NCI-H2107 (cell line): ENCODE measurements around the gene DOK3.
"Not testable (repeated sequence)": the region's sequence is repeated elsewhere in the genome, so short reads cannot be mapped to it uniquely, and the experiment has no call there.

ENCODE experiments used
- DNase-seq: peaks from one replicate; lab custom pipeline; 2025; lab: John Stamatoyannopoulos, UW

DOK3 gene

DNA sequence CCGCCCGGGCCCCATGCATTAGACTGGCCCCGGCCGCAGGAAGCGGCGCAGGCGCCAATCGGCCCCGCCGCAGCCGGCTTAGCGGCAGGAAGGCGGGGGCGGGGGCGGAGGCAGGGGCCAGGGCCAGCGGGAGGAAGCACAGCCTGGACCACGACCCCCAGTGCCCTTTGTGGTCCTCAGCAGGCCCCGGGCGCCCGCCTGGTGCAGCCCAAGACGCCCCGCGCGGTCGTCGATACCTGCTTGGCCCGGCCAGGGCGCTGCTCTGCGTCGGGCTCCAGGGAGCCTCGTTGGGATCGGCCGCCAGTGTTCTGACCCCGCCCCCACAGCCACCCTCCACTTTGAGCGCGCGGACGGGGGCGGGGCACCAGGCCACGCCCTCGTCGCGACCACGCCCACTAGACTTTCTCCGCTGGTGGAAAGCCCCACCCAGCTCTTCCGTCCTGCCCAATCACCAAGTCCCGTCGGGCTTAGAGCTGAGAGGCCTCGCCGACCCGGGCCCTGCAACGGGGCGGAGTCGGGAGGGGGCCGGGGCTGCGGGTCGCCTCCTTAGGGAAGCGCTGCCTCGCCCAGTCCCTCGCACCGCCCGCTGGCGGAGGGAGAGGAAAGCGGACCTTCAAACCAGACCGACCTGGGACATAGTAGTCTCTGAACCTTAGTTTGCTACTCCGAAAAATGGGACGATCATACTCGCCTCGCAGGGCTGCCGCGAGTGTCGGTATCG is 12.2 kb downstream of the DOK3 start, which contains the start of gene PDLIM7:
Gene PDLIM7 (minus strand): TSS at position 313 of the 721 bp plus-strand sequence. CDS start 1,092 bp downstream, outside the sequence.
- peak; percentile 85 for DNase-seq

DNA sequence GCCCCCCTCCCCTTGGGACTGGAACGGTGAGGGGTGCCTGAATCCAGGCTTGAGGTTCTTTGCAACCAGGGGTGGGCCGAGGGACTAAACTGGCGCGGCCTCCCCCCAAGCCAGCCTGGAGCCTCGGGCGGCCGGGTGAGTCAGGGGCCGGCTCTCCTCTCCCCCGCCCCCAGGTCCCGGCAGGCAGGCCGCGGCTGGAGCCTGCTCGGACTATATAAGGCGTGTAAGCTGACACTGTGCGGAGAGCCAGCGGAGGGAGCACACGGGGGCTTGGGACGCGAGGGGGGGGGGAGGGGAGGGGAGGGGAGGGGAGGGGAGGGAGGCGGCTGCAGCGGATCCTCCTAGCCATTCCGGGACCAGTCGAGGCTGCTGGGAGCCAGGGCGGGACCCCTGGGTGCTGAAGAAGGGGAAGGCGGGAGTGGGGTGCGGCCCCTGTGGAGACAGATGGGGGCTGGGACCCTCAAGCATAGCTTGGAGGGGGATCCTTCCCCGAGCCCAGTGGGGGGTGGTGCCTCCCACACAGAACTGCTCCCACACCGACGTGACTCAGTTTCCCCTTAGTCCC is 12.8 kb downstream of the DOK3 start:
- peak; percentile 21 for DNase-seq

DNA sequence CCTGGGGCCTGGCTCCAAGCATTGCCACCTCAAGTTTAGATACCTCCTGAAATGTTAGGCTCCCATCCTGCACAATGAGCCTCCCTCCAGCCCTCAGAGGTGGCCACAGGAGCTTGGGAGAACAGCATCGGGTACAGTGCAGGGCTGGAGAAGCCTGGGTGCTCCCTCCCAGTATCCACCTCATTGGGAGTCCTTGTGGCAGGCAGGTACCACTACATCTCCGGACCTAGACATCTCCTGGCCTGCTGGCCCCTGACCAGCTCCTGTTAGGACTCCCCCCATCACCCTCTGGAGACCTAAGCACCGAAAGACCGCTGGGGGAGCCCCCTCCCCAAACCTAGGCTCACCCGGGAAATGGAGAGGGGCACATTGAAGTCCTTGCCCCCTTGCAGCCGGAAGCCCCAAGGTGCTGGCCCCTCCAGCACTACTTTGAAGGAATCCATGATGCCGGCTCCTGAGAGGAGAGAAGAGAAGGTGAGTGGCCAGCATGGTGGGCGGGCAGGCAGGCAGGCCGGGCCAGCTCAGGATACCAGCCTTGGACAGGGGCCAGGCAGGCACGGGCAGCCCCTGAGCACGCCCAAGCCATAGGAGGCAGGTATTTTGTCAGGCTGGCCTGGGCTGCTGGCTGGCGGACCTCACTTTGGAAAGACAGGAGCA is 13.4 kb downstream of the DOK3 start:
- no peak for DNase-seq

DNA sequence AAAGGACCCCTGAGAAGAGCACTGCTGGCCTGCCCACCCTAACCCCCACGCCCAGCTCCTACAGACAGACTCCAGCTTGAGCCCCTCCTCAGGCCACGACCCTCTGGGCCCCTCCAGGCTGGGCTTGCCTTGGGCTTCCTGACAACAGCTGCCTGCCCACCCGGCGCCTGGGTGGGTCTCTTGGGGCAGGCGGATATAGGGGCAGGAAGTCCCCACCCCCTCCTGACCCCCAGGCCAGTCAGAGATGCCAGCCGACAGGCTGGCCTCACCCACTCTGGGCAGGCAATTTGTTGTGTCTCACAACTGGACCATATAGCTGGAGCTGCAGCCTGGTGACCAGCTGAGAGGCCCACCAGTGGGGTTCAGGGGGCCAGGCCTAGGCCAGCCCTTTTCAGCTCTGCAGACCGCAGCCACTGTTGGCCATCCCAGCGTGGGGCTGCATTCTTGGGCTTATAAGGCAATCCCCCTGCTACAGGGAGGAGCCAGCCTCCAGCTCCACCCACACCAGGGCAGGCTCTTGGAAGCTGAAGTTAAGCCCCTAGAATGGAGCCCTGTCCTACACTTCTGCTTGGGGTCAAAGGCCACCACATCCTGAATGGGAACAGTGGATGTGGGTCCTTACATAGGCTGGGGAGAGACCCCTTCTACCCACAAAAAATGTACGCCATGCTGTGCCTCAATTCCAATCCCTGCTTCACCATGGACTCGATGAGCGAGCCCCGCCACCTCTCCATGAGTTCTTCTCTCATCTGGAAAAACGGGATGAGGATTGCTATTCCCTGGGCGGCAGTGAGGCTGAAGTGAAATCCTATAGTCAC is 14.2 kb downstream of the DOK3 start:
- DNase-seq, result no peak

DNA sequence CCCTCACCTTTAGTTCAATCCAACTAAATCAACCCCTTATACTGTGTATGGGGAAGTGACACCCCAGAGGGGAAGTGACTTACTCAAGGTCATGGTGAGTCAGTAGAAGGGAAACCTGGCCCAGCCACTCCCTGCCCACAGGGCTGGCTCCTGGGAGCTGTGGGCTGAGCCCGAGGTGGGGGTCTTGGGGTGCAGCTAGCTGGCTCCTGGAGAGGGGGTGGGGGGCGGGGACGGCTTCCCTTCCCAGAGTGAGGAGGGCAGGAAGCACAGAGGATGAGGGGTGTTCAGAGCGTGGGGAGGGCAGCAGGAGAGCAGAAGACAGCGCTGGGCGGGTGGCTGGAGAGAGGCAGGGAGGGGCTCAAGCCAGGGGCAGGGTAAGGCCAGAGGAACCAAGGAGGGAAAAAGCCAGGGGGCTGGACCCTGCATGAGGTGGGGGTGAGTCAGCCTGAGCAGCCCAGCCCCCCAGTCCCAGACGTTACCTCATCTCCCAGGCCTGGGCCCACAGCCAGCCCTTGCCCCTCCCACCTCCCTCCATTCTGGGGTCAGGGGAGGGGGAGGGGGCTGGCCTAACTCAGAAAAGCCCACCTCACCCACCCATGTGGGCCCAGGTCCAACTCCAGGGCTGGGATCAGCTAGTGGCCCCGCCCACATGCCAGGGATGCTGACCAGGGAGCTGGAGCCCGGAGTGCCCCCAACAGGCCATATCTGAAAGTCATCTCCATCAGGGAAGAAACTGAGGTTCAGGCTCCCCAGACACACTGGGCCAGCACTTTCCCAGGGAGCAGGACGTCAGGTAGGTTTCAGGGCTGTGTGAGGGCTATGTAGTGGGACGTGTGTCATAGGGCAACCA is 15.1 kb downstream of the DOK3 start:
- no peak for DNase-seq

DNA sequence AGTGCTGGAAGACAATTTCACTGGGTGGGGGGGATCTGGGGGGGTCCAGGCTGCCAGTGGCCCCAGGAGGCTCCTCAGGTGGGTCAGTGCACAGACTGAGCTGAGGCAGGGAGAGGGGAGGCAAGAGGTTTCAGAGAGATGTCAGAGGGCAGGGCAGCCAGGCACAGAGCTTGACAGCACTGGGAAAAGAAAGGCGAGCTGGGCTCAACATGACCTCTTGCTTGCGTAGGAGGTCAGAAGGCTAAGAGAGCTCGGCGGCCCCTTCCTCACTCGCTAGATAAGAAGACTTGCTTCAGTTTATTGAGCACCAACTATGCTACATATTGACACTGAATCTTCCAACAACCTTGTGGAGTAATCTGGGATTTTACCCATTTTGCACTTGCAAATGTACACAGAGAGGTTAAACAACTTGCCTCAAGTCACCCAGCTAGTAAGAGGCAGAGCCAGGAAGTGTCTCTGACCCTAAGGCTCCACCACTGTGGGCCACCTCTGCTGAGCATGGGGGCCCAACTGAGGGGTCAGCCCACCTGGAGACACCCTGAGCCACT is 15.8 kb downstream of the DOK3 start:
- no peak for DNase-seq

DNA sequence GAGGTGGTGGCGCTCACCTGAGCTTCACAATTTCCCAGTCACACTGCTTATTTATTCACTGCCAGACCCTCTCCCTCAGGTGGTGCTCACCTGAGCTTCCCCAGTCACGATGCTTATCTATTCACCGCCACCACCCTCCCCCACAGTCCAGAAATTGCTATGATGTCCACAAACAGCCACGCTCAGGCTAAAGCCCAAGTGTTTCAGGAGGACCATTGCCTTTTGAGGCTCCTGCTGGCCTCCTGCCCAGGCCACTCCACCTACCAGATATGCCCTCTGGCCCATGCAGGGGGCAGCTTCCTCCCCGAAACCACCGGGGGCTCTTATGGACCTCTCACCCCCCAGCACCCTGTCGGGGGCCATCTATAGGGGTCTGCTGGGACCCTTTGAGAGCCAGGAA is 16.8 kb downstream of the DOK3 start:
- DNase-seq, result no peak

DNA sequence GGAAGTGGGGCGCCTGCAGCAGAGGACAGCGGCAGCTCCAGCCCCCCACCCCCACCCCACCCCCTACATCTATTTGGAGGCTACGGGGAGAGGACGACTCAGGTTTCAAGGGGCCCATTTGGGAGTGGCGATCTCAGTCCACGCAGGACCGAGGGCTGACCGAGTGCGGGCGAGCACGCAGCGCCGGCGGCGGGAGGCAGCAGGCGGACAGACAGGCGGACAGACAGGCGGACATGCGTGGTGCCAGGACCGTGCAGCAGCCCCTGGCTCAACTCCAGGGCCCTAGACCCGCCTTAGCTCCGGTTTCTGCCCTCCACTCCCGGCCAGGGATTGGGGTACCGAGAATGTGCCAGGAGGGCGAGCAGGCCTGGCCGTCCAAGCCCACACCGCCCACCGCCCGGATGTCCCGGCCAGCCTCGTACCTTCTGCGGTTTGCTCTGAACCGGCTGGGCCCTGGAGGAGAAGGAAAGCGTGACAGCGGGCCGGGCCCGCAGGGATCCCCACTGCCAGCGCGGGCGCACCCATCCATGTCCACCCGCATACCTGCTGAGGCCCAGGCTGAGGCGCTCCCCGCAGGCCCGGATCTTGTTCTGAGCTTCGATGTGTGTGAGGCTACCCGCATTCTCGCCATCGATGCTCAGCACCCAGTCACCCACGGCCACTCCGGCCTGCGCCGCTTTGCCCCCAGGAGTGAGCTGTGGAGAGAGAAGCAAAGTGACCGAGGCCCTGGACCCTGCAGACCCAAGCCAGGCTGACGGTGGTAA is 17.5 kb downstream of the DOK3 start:
- no peak for DNase-seq

DNA sequence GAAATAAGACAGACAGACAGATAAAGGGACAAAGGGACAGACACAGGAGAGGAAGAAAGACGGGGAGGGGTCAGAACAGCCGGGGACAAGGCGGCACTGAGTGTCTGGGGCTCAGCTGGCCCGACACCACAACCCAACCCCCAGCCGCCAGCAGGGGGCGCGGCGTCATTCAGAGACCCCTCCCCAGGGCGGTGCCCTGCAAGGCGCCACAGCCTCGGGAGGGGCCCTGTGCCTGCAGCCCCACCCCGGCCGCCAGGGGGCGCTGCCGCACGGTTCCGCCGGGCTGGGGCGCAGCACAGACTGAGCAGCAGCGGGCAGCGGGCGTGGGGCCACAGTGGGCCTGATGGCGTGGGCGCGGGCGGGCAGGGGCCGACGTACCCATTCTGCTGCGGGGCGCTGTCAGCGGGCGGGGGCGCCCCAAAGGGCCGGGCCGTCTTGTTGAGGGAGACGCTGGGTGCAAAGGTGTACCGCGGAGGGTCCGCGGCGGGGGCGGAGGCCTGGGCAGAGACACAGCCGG is 18.1 kb downstream of the DOK3 start:
- DNase-seq, result no peak

DNA sequence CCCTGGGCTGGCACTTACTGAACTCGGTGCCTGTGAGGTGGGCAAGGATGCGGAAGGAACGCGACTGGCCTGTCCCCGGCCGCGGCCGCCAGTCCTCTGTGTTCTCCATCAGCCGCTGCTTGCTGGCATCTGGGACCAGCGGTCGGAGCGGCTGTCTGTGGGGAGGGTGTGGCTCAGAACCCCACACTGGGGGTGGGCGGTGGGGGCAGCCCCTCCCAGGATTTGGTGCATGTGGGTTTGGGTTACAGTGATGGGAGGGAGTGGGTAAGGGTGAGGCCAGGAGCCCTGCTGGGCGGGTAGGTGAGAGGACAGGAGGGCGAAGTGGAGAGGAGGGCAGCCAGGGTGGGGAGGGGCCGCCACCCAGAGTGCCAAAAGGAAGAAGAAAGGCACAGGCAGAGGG is 18.6 kb downstream of the DOK3 start:
- no peak for DNase-seq

DNA sequence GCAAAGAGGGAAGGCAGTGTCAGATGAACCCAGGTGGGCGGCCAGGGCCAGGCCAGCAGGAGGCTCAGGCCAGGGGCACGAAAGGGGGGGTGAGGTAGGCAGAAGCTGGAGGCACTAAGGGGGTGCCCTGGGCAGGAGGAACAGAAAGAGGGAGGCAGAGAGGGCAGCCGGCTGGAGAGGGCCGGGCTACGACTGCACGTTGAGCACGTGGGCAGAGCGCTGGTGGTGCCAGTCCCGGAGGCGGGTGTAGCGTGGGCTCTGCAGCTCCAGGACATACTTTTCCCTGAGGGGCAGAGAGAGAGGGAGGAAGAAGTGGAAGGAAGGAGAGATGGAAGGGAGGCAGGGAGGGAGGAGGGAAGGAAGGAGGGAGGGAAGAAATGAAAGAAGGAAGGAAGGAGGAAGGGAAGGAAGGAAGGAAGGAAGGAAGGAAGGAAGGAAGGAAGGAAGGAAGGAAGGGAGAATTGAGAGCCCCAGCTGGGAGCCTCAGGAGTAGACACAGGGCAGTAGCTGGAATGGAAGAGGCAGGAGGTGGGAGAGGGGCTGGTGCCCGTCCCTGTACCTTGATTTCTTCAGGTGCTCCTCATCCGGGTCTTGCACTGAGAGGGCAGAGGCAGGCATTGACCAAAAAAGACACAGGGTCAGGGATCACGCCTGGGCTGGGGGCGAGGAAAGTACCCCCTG is 19.2 kb downstream of the DOK3 start:
- DNase-seq, result no peak

DNA sequence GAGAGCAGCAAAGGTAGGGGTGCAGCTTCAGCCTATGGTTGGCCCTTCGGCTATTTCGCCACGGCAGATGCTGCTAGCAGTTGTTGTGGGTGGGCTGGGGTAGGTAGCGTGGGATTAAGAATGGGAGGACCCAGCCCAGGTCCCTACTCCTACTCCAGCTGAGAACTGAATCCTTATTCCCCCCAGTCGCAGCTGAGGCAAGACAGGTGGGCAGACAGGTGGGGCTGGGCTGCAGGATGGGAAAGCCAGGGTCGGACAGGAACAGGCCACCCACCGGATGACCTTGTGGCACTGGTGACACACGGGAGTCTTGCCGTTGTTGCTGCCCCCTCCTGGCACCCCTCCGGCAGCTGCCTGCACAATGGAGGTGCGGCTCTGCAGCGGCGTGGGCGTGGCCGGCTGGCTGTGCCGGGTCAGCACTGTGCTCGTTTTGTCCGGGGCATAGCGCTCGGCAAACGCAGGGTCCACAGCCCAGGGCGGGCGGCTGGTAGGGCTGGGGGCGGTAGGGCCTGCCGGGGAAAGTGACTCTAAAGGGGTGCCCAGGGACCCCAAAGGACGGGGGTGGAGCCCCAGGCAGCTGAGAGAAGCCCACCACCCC is 20.4 kb downstream of the DOK3 start:
- DNase-seq, result no peak

DNA sequence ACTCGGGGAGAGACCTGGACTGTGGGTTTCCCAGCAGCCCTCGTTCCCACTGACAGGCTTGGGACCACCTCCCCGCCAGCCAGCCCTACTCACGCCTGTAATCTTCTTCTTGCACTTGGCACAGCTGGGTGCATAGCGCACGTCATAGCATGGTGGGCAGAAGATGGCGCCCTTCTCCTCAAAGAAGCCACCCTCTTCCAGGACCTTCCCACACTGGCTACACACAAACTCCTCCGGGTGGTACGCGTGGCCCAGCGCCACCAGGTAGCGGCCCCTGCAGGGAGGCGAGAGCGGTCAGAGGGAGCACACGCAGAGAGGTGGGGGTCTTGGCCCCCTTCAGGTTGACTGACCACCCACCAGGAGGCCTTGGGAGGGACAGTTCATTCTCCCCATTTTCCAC is 21.7 kb downstream of the DOK3 start:
- DNase-seq, result no peak

DNA sequence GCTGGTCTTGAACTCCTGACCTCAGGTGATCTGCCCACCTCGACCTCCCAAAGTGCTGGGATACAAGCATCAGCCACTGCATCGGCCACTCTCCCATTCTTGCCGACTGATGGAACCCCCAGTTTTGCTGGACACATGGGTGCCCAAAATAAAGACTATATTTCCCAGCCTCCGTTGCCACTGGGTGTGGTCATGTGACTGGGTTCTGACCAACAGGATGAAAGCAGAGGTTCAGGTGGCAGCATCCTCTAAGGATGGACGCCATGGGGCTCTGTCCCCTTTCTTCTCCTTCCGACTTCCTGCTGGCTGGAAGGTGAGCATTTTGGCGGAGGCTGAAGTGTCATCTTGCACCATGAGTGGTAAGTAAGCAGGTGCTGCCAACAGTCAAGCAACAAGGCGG is 22.5 kb downstream of the DOK3 start:
- DNase-seq, result no peak

DNA sequence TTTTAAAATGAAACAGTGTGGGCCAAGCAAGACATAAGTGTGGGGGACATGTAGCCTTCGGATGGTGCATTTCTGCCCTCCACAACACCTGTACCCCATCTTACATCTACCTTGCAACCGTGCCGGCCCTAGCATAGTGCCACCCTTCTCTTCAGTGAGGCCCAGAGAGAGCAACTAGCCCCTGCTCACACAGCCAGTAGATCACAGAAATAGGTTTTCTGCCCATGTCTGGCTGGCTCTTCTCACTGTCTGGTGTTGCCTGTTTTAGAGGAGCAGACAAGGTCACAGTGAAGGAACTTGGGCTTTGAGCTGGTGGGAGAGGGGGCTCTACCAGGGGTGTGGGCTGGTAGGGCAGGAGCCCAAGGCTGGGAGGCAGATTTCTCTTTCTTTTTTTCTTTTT is 23.4 kb downstream of the DOK3 start:
- DNase-seq, result no peak

DNA sequence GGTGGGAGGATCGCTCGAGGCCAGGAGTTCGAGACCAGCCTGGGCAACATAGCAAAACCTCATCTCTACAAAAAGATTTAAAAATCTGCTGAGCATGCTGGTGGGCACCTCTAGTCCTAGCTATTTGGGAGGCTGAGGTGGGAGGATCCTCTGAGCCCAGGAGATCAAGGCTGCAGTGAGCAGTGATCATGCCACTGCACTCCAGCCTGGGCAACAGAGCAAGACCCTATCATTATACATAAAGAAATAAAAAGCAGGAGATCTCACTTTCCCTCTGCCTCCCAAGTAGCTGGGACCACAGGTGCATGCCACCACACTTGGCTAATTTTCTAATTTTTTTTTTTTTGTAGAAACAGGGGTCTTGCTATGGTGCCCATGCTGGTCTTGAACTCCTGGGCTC is 23.9 kb downstream of the DOK3 start:
- not testable (repeated sequence) for DNase-seq

DNA sequence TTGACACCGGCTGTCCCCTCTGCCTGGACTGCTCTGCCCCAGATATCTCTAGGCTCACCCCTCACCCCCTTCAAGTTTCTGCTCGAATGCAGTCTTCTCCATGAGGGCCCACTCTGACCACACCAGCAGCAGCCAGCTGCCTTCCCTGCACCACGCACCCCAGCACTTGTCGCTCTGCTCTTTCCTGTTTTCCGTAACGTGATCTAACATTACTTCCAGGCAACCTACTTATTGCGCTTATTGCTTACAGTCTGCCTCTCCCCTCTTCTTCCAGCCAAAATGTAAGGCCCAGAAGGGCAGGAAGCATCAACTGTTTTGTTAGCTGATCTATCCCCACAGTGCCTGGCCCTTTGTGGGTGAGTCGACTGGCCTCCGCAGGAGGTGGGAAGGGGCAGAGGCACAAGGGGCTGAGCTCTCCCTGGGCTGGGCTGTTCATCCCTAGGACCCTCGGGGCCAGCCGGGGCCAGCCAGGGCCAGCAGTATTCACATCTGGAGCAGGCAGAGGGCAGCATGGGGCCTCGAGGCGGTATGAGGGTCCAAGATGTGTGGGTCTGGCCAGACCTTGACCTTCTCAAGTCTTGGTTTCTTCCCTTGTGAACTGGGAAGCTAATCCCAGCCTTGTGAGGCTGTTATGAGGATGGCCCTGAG is 24.6 kb downstream of the DOK3 start:
- no peak for DNase-seq

DNA sequence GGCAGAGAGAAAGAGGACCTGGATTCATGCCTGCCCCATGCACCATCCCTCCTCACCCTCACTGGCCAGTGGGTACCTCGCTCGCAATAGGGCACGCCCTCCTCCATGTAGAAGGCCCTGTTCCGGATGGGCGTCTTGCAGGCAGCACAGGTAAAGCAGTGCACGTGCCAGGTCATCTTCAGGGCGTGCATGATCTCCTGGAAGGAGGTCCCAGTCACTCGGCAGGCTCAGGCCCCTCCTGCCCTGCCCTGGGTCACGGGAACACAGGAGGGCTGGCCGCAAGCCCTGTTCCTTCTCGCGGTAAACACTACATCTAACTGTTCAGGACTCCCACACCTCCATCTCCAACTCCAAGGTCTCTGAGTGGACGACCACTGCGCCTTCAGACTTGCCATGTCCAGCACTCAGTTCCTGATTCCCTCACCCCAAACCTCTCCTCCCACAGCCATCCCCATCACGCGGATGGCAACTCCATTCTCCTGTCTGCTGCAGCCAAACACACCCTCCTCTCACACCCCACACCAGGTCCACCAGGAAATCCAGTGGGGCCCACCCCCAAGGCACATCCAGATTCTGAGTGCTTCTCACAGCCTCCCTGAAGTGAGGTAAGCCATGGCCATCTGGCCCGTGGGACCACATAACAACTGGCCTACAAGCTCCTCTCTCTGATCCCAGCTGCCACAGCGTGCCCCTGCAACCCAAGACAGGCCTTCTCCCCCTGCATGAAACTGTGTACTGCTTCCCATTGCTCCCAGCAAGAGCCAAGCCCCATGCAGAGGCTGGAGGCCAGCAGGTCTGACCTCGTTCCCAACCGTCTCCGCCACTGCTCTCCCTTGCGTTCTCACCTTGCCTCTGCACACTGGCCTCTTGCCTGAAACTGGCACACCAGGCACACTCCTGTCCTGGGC is 25.4 kb downstream of the DOK3 start:
- DNase-seq, result no peak
